HUES48 (cell line): Measurements from ENCODE around the gene SOX2.

Source experiments
- H3K27ac ChIP-seq: one replicate; pipeline ENCODE4 v1.7.0; 2013; ENCODE audit warnings: low read depth, low read length, inconsistent platforms
- H3K27me3 ChIP-seq: 2 replicates; pipeline ENCODE4 v1.6.1; 2013; ENCODE audit warnings: mild to moderate bottlenecking, low read length; ENCODE audit not compliant: control insufficient read depth, insufficient read depth
- H3K36me3 ChIP-seq: 2 replicates; pipeline ENCODE4 v1.6.1; 2013; ENCODE audit warnings: low read length; ENCODE audit not compliant: control insufficient read depth, insufficient read depth
- H3K4me1 ChIP-seq: 2 replicates; pipeline ENCODE4 v1.6.1; 2013; ENCODE audit warnings: mild to moderate bottlenecking, low read length; ENCODE audit not compliant: control insufficient read depth, insufficient read depth
- H3K4me3 ChIP-seq: 2 replicates; pipeline ENCODE4 v1.5.1; 2013; ENCODE audit warnings: mild to moderate bottlenecking, low read depth, low read length
- H3K9ac ChIP-seq: 2 replicates; pipeline ENCODE4 v1.6.1; 2013; ENCODE audit warnings: mild to moderate bottlenecking, low read depth, low read length, moderate library complexity
- H3K9me3 ChIP-seq: 2 replicates; pipeline ENCODE4 v1.6.1; 2013; ENCODE audit warnings: low read length; ENCODE audit not compliant: control insufficient read depth, insufficient read depth

SOX2 gene

DNA sequence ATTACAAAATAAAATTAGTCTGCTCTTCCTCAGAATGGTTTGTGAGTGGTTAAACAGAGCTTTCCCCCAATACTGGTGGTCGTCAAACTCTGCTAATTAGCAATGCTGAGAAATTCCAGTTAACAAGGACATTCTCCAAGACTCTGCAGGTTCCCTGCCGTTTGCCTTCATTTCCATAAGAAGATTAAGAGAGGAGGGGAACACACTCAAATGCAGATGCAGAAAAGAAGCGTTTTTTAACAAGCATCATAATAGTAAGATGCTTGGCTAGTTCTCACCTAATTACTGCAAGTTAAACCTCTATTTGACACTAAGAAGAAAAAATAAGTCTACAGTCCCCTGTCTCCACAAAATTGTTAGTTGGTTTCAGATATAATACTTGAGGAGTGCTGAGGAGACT, 3.7 kb upstream of the SOX2 start:
- H3K9me3 ChIP-seq = no peaks in the 10 kb centered on the region
- H3K27ac ChIP-seq = peak overlapping the region; percentile 96
- peaks cover 1% of the 10 kb centered on the region for H3K36me3 ChIP-seq
- no peak overlapping the region for H3K9ac ChIP-seq
- H3K27me3 ChIP-seq = peaks cover 28% of the 10 kb centered on the region
- peak overlapping the region; percentile 37 for H3K4me3 ChIP-seq
- H3K4me1 ChIP-seq = peaks cover 69% of the 10 kb centered on the region

DNA sequence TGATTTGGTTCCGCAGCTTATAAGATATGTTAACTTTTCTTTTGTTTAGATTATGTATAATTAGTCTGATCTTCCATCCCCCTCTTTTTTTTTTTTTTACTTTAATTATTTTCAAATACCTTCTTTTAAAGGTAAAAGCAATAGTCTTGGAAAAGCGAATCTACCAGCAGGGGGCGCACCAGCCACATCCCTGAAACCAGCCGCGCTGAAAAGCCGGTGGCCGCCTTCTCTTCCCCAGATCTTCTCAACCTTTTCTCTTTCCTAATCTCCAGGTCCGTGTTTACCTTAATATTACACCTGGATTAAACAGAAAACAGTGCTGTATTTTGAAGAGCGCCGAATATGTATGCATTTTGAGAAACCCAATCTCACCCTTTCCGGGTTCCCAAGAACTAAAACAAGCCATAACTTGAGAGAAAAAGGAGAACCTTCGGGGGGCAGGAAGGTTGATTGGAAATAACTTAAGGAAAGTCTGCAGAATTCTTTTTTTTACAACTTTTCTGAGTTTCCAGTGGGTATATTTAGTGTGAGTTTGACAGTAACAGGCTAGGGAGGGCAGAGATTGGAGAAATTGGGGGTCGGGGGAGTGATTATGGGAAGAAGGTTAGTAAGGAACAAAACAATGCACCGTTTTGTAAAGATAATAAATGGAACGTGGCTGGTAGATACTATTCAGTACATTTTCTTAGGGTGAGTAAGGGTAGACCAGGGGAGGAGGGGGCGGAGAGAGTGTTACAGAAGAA, 2.0 kb upstream of the SOX2 start:
- no peaks in the 10 kb centered on the region for H3K9me3 ChIP-seq
- H3K4me3 ChIP-seq = peak overlapping the region; percentile 99
- H3K9ac ChIP-seq = peak overlapping the region; percentile 89
- H3K4me1 ChIP-seq = peaks cover 53% of the 10 kb centered on the region
- peaks cover 18% of the 10 kb centered on the region for H3K36me3 ChIP-seq
- peaks cover 11% of the 10 kb centered on the region for H3K27me3 ChIP-seq
- H3K27ac ChIP-seq = peak overlapping the region; percentile 100

DNA sequence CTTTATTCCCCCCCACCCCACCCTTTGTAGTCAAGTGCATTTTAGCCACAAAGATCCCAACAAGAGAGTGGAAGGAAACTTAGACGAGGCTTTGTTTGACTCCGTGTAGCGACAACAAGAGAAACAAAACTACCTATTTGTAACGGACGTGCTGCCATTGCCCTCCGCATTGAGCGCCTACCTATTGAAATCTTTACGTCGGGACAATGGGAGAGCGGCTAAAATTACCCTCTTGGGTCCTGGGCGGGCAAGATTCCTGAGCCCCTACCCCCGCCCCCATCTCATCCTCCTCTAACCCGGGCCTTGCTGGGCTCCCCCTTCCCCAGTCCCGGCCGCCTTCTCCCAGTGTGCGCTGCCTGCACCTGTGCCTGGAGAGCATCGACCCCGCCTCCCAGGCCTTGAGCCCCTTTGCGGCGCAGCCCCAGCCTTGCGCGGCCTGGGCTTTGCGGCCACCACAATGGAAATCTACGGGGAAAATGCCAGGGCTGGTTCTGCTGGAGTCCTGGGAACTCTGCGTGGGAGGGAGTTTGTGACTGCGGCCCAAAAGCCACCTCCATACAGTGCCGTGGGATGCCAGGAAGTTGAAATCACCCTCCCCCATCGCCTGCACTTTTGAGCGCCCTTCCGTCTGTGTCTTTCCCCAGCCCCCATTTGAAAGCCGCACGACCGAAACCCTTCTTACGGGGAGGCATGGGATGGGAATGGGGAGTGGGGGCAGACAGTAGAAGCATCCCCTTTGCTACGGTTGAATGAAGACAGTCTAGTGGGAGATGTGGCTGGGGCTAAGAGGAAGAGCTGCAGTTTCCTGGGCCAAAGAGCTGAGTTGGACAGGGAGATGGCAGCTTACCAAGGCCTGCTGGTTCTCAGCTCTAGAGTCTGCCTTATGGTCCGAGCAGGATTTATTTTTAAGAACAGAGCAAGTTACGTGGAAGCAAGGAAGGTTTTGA, 1.1 kb upstream of the SOX2 start:
- peak overlapping the region; percentile 100 for H3K27ac ChIP-seq
- peaks cover 44% of the 10 kb centered on the region for H3K4me1 ChIP-seq
- H3K27me3 ChIP-seq = peaks cover 3% of the 10 kb centered on the region; the same call in 1 of the 2 replicates
- no peaks in the 10 kb centered on the region for H3K9me3 ChIP-seq
- peak overlapping the region; percentile 89 for H3K9ac ChIP-seq
- H3K36me3 ChIP-seq = peaks cover 20% of the 10 kb centered on the region
- H3K4me3 ChIP-seq = peak overlapping the region; percentile 99

DNA sequence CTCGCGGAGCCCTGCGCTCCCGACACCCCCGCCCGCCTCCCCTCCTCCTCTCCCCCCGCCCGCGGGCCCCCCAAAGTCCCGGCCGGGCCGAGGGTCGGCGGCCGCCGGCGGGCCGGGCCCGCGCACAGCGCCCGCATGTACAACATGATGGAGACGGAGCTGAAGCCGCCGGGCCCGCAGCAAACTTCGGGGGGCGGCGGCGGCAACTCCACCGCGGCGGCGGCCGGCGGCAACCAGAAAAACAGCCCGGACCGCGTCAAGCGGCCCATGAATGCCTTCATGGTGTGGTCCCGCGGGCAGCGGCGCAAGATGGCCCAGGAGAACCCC, 464 bp downstream of the SOX2 start:
- Histone ChIP-seq H3K4me3 (peak overlapping the region; percentile 99), H3K9ac (peak overlapping the region; percentile 94), H3K27ac (peak overlapping the region; percentile 100), H3K4me1 (peaks cover 32% of the 10 kb centered on the region), H3K27me3 (no peaks in the 10 kb centered on the region), H3K9me3 (no peaks in the 10 kb centered on the region), H3K36me3 (peaks cover 24% of the 10 kb centered on the region)

DNA sequence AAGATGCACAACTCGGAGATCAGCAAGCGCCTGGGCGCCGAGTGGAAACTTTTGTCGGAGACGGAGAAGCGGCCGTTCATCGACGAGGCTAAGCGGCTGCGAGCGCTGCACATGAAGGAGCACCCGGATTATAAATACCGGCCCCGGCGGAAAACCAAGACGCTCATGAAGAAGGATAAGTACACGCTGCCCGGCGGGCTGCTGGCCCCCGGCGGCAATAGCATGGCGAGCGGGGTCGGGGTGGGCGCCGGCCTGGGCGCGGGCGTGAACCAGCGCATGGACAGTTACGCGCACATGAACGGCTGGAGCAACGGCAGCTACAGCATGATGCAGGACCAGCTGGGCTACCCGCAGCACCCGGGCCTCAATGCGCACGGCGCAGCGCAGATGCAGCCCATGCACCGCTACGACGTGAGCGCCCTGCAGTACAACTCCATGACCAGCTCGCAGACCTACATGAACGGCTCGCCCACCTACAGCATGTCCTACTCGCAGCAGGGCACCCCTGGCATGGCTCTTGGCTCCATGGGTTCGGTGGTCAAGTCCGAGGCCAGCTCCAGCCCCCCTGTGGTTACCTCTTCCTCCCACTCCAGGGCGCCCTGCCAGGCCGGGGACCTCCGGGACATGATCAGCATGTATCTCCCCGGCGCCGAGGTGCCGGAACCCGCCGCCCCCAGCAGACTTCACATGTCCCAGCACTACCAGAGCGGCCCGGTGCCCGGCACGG, 991 bp downstream of the SOX2 start:
- Histone ChIP-seq H3K27me3 (no peaks in the 10 kb centered on the region), H3K9me3 (no peaks in the 10 kb centered on the region), H3K27ac (peak overlapping the region; percentile 100), H3K4me1 (peaks cover 32% of the 10 kb centered on the region), H3K9ac (peak overlapping the region; percentile 94), H3K36me3 (peaks cover 24% of the 10 kb centered on the region), H3K4me3 (peak overlapping the region; percentile 99)

DNA sequence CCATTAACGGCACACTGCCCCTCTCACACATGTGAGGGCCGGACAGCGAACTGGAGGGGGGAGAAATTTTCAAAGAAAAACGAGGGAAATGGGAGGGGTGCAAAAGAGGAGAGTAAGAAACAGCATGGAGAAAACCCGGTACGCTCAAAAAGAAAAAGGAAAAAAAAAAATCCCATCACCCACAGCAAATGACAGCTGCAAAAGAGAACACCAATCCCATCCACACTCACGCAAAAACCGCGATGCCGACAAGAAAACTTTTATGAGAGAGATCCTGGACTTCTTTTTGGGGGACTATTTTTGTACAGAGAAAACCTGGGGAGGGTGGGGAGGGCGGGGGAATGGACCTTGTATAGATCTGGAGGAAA, 1.5 kb downstream of the SOX2 start:
- H3K9ac ChIP-seq = peak overlapping the region; percentile 94

DNA sequence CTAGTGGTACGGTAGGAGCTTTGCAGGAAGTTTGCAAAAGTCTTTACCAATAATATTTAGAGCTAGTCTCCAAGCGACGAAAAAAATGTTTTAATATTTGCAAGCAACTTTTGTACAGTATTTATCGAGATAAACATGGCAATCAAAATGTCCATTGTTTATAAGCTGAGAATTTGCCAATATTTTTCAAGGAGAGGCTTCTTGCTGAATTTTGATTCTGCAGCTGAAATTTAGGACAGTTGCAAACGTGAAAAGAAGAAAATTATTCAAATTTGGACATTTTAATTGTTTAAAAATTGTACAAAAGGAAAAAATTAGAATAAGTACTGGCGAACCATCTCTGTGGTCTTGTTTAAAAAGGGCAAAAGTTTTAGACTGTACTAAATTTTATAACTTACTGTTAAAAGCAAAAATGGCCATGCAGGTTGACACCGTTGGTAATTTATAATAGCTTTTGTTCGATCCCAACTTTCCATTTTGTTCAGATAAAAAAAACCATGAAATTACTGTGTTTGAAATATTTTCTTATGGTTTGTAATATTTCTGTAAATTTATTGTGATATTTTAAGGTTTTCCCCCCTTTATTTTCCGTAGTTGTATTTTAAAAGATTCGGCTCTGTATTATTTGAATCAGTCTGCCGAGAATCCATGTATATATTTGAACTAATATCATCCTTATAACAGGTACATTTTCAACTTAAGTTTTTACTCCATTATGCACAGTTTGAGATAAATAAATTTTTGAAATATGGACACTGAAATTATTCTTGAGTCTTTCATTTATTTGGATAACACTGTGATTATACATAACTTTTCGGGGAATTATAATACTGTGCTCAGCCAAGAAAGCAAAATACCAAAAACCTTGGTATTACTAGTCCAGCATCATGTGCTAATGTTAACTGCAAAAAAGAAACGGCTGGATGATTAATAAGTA, 2.2 kb downstream of the SOX2 start:
- H3K27ac ChIP-seq = peak overlapping the region; percentile 100
- H3K36me3 ChIP-seq = peaks cover 24% of the 10 kb centered on the region
- H3K4me3 ChIP-seq = peak overlapping the region; percentile 99
- H3K9ac ChIP-seq = peak overlapping the region; percentile 94
- H3K4me1 ChIP-seq = peaks cover 32% of the 10 kb centered on the region
- no peaks in the 10 kb centered on the region for H3K9me3 ChIP-seq
- no peaks in the 10 kb centered on the region for H3K27me3 ChIP-seq

More for the DNA sequence above, 1.5 kb downstream of the SOX2 start:
- Histone ChIP-seq H3K9me3 (no peaks in the 10 kb centered on the region), H3K27me3 (no peaks in the 10 kb centered on the region), H3K4me3 (peak overlapping the region; percentile 99), H3K27ac (peak overlapping the region; percentile 100), H3K4me1 (peaks cover 32% of the 10 kb centered on the region), H3K36me3 (peaks cover 24% of the 10 kb centered on the region)

DNA sequence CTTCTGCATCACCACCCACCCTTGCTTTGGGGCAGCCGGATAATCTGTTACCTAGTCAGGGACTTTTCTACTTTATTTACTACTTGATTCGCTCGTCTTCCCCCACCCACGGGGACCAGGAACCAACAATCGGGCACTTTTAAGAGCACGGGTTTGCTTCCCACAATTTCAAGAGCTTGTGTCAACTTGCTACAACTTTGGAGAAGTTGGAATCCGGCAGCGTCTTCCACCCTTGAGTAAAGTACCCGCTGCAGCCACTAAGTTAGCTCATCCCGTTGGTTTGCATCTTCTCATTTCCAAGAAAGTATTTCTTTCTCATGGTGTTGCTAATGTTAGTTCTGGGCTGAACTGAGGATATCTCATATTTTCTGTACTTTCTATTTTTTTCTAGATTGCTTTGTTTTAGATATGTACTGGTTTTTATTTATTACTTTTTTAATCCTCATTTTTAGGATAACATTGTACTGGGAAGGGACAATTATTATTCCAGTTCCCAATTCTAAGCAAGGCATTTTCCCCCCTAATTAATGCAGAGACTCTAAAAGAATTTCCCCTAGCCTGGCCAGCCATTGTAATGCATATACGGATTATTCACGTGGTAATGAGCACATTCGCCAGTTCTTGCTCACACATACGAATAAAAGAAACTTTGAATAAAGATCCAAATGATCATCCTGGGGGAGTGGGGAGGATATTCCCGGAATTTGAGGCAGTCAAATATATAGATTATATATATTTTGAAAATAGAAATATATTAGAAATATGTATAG, 4.0 kb downstream of the SOX2 start:
- Histone ChIP-seq H3K9me3 (no peaks in the 10 kb centered on the region), H3K27me3 (no peaks in the 10 kb centered on the region), H3K27ac (peak overlapping the region; percentile 100), H3K4me3 (peak overlapping the region; percentile 99), H3K9ac (peak overlapping the region; percentile 94), H3K36me3 (peaks cover 24% of the 10 kb centered on the region), H3K4me1 (peaks cover 39% of the 10 kb centered on the region)

DNA sequence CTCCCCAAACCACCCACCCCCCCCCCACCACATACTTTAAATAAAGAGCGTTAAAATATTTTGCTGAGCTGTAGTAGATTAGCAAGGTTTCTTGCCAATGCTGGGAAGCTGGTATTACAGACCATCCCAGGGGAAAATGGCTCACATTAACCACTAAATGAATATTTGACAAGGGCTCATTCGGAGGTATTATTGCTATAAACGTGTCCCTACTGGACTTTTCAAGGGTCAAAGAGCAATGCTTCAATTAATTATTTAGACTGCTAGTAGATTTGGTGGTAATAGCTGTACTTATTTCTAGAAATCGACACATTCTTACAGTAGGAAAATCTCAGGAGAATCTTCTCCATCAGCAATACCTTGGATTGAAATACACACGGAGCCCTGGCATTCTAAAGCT, 5.2 kb downstream of the SOX2 start:
- Histone ChIP-seq H3K27me3 (no peaks in the 10 kb centered on the region), H3K4me3 (peak overlapping the region; percentile 99), H3K4me1 (peaks cover 51% of the 10 kb centered on the region), H3K27ac (peak overlapping the region; percentile 100), H3K36me3 (peaks cover 29% of the 10 kb centered on the region), H3K9me3 (no peaks in the 10 kb centered on the region), H3K9ac (peak overlapping the region; percentile 30)
